Panc1 (cell line): ENCODE data around the gene CDK8. TPM values are rescaled to one million over a fixed set of nuclear protein-coding genes. Genes with fewer than 3 reads are reported as not detected.

ENCODE experiments used
- ATAC-seq: fragments of 200-7000 bp; cut with Tn5 transposase; 2 replicates; pipeline ENCODE4 v1.9.1; 2020; ENCODE audit warnings: mild to moderate bottlenecking, moderate library complexity
- BruUV-seq: library from RNA; stranded (reverse); fragments of 400-500 nt; replicated peaks from 2 replicates; lab custom pipeline; 2021; lab: Mats Ljungman, UMichigan
- CTCF ChIA-PET: fragments of 300-600 bp; sonication (Branson Sonifier 250); formaldehyde crosslinking; loops from one replicate; lab custom pipeline; 2022; ENCODE audit warnings: antibody characterized with exemption; lab: Charles Lee
- POLR2A ChIA-PET: fragments of 300-600 bp; sonication (Branson Sonifier 250); formaldehyde crosslinking; loops from one replicate; lab custom pipeline; 2022; ENCODE audit warnings: antibody characterized with exemption; lab: Charles Lee
- DNase-seq: peaks from one replicate; pipeline ENCODE4 v3.0.0-alpha.2; 2010; ENCODE audit warnings: low read depth, low spot score
- H3K27ac ChIP-seq: 2 replicates; pipeline ENCODE4 v1.5.1; 2011; ENCODE audit warnings: mild to moderate bottlenecking, low read length, inconsistent platforms
- H3K27me3 ChIP-seq: fragments of 200-500 bp; sonication (Bioruptor generic); 2 replicates; pipeline ENCODE4 v1.6.0; 2014; ENCODE audit warnings: low read length, inconsistent platforms; ENCODE audit not compliant: control insufficient read depth, insufficient read depth
- H3K36me3 ChIP-seq: fragments of 200-500 bp; sonication (Bioruptor generic); 2 replicates; pipeline ENCODE4 v1.5.1; 2014; ENCODE audit warnings: inconsistent platforms, mild to moderate bottlenecking, low read length, moderate library complexity; ENCODE audit not compliant: control insufficient read depth, insufficient read depth
- H3K4me1 ChIP-seq: 2 replicates; pipeline ENCODE4 v1.5.1; 2011; ENCODE audit warnings: inconsistent platforms, mild to moderate bottlenecking, low read length, moderate library complexity; ENCODE audit not compliant: control insufficient read depth, insufficient read depth
- H3K4me3 ChIP-seq, 2 experiments: 2 replicates each; pipeline ENCODE4 v1.5.1; 2011 to 2012; ENCODE audit warnings: low read depth in 2 of 2, low read length in 2 of 2, mild to moderate bottlenecking in 2 of 2, inconsistent platforms in 1 of 2, moderate library complexity in 1 of 2
- H3K9me3 ChIP-seq: fragments of 200-500 bp; sonication (Bioruptor generic); 2 replicates; pipeline ENCODE4 v1.5.1; 2014; ENCODE audit warnings: low read depth, mild to moderate bottlenecking, inconsistent platforms, low read length, moderate library complexity; ENCODE audit not compliant: control insufficient read depth, insufficient read depth
- POLR2AphosphoS5 ChIP-seq: IDR thresholded peaks from 2 replicates; pipeline ENCODE4 v1.6.1; 2012; ENCODE audit warnings: mild to moderate bottlenecking, low read depth, low read length, moderate library complexity
- SIN3A ChIP-seq: IDR thresholded peaks from 2 replicates; pipeline ENCODE4 v1.6.1; 2012; ENCODE audit warnings: low read depth, mild to moderate bottlenecking, low read length, moderate library complexity, borderline replicate concordance; ENCODE audit not compliant: insufficient read depth
- TCF7L2 ChIP-seq: IDR thresholded peaks from 2 replicates; pipeline ENCODE4 v1.6.1; 2011; ENCODE audit warnings: mild to moderate bottlenecking, low read depth, low read length, inconsistent platforms
- in situ Hi-C: cut with HindIII; loops from 2 replicates; pipeline ENCODE4 v1.10.0; 2016; ENCODE audit warnings: low sequenced_read_pairs, low pct_unique_long_range_greater_than_20kb
- intact Hi-C: fragments of 100-400 bp; cut with micrococcal nuclease; formaldehyde crosslinking; loops from one replicate; pipeline ENCODE4 v1.10.0; 2022; ENCODE audit not compliant: unreplicated experiment
- total RNA-seq: library from RNA; stranded (reverse); gene quantifications from one replicate; pipeline ENCODE4 v1.2.1, GENCODE V29; 2021; ENCODE audit not compliant: unreplicated experiment
- TF ChIP-seq, protein P1 (sequence below), 2 experiments: IDR thresholded peaks; 2 replicates each; pipeline ENCODE4 v1.6.1; 2011 to 2012; ENCODE audit warnings: low read depth in 2 of 2, control low read depth in 1 of 2, low read length in 1 of 2, mild to moderate bottlenecking in 1 of 2, moderate library complexity in 1 of 2; ENCODE audit not compliant: insufficient read depth in 1 of 2
- TF ChIP-seq, protein P2 (sequence below): fragments of 450-650 bp; IDR thresholded peaks from 2 replicates; pipeline ENCODE4 v1.5.1; 2017; ENCODE audit warnings: mild to moderate bottlenecking

The CDK8 gene
- total RNA-seq, 1 experiment from 2014 or later, result 14.9 TPM

DNA sequence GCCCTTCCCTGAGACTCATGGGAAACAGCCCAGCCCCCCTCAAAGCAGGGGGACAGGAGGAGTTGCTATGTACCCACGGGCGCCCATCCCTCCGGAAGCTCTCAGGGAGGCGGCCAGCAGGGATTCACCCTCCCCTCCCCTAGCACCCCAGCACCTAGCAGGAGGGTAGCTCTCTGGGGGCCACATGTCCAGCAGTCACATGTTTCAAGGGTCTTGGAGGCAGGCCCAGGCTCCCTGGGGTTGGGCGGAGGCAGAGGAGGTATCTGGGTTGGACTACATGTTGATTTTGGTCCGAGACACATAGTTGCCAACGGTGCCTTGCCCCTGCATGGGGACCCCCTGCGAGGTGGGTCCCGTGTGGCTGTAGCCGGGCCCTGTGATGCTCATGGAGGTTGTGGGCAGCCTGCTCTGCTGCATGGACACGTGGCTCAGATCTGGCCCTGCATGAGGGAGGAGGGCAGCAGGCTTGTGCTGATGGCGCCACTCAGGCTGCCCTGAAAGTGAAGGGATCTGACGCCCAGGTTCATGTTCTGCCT lies 24.8 kb upstream of the CDK8 start:
- H3K27ac ChIP-seq, result no peak overlapping the region
- H3K4me1 ChIP-seq, result no peaks in the 10 kb centered on the region
- no peak overlapping the region for H3K4me3 ChIP-seq
- DNase-seq (no peak), ATAC-seq (no peak)
- ChIA-PET POLR2A (no interaction called here), CTCF (no interaction called here)
- BruUV-seq, result no TSS peak
- H3K27me3 ChIP-seq, result no peaks in the 10 kb centered on the region
- no peaks in the 10 kb centered on the region for H3K36me3 ChIP-seq
- TF ChIP-seq TCF7L2 (no peak), SIN3A (no peak), POLR2AphosphoS5 (no peak)
- TF ChIP-seq, protein P1, sequence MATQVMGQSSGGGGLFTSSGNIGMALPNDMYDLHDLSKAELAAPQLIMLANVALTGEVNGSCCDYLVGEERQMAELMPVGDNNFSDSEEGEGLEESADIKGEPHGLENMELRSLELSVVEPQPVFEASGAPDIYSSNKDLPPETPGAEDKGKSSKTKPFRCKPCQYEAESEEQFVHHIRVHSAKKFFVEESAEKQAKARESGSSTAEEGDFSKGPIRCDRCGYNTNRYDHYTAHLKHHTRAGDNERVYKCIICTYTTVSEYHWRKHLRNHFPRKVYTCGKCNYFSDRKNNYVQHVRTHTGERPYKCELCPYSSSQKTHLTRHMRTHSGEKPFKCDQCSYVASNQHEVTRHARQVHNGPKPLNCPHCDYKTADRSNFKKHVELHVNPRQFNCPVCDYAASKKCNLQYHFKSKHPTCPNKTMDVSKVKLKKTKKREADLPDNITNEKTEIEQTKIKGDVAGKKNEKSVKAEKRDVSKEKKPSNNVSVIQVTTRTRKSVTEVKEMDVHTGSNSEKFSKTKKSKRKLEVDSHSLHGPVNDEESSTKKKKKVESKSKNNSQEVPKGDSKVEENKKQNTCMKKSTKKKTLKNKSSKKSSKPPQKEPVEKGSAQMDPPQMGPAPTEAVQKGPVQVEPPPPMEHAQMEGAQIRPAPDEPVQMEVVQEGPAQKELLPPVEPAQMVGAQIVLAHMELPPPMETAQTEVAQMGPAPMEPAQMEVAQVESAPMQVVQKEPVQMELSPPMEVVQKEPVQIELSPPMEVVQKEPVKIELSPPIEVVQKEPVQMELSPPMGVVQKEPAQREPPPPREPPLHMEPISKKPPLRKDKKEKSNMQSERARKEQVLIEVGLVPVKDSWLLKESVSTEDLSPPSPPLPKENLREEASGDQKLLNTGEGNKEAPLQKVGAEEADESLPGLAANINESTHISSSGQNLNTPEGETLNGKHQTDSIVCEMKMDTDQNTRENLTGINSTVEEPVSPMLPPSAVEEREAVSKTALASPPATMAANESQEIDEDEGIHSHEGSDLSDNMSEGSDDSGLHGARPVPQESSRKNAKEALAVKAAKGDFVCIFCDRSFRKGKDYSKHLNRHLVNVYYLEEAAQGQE (IDR thresholded peaks at IDR 0.05; ENCODE audit: insufficient read depth in 1 of 2, low read depth in 2 of 2, low read length in 1 of 2), result no peak
- TF ChIP-seq, protein P2, sequence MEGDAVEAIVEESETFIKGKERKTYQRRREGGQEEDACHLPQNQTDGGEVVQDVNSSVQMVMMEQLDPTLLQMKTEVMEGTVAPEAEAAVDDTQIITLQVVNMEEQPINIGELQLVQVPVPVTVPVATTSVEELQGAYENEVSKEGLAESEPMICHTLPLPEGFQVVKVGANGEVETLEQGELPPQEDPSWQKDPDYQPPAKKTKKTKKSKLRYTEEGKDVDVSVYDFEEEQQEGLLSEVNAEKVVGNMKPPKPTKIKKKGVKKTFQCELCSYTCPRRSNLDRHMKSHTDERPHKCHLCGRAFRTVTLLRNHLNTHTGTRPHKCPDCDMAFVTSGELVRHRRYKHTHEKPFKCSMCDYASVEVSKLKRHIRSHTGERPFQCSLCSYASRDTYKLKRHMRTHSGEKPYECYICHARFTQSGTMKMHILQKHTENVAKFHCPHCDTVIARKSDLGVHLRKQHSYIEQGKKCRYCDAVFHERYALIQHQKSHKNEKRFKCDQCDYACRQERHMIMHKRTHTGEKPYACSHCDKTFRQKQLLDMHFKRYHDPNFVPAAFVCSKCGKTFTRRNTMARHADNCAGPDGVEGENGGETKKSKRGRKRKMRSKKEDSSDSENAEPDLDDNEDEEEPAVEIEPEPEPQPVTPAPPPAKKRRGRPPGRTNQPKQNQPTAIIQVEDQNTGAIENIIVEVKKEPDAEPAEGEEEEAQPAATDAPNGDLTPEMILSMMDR, result no peak
- in situ Hi-C loops (no loop called here), intact Hi-C loops (no loop called here)
- no peaks in the 10 kb centered on the region for H3K9me3 ChIP-seq

DNA sequence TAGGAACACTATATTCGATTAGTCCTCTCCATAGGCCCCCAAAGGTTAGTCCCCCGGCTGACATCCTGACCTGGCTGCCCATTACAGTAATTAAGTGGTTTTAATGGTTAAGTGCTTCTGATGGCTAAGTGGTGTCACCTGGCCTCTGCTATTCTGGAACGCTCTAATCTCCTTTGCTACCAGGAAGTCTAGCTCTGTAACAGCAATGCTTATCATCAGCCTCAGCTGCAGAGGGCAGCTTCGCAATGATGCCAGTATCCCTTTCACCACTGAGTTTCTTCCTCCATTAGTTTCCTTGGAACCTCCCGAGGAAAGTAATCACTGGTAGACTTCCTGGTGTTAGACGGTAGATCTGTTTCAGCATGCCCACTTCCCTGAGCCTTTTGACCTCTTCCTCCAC lies 23.2 kb upstream of the CDK8 start:
- in situ Hi-C loops, result no loop called here
- Histone ChIP-seq H3K27ac (no peak overlapping the region), H3K36me3 (no peaks in the 10 kb centered on the region), H3K4me3 (no peak overlapping the region), H3K27me3 (no peaks in the 10 kb centered on the region), H3K4me1 (no peaks in the 10 kb centered on the region), H3K9me3 (no peaks in the 10 kb centered on the region)
- DNase-seq (no peak), ATAC-seq (no peak)
- TF ChIP-seq, protein P2, result no peak
- TF ChIP-seq SIN3A, result no peak
- TF ChIP-seq POLR2AphosphoS5, result no peak
- TF ChIP-seq, protein P1 (IDR thresholded peaks at IDR 0.05; ENCODE audit: insufficient read depth in 1 of 2, low read depth in 2 of 2, low read length in 1 of 2), result no peak
- no peak for TF ChIP-seq TCF7L2
- intact Hi-C loops, result no loop called here
- BruUV-seq, result no TSS peak
- CTCF ChIA-PET, result no interaction called here
- POLR2A ChIA-PET, result no interaction called here
